GM06990 (cell line): ENCODE data around the gene CLOCK.

Source experiments
- DNase-seq: peaks from one replicate; pipeline ENCODE4 v3.0.0-alpha.2; 2011; ENCODE audit not compliant: insufficient read length; ENCODE audit errors: extremely low read depth
- H3K27me3 ChIP-seq: replicated peaks from 2 replicates; pipeline ENCODE4 v1.6.0; 2011; ENCODE audit warnings: low read length; ENCODE audit not compliant: control insufficient read depth, insufficient read depth
- H3K36me3 ChIP-seq: 2 replicates; pipeline ENCODE4 v1.5.1; 2011; ENCODE audit warnings: low read length; ENCODE audit not compliant: control insufficient read depth, insufficient read depth
- H3K4me3 ChIP-seq: replicated peaks from 2 replicates; pipeline ENCODE4 v1.5.1; 2011; ENCODE audit warnings: low read depth, mild to moderate bottlenecking, control low read depth, low read length
- TF ChIP-seq, protein P1 (sequence below): IDR thresholded peaks from 2 replicates; pipeline ENCODE4 v1.5.1; 2011; ENCODE audit warnings: low read length, control low read depth, mild to moderate bottlenecking, inconsistent platforms; ENCODE audit not compliant: insufficient read depth, poor library complexity, severe bottlenecking

Gene CLOCK

DNA sequence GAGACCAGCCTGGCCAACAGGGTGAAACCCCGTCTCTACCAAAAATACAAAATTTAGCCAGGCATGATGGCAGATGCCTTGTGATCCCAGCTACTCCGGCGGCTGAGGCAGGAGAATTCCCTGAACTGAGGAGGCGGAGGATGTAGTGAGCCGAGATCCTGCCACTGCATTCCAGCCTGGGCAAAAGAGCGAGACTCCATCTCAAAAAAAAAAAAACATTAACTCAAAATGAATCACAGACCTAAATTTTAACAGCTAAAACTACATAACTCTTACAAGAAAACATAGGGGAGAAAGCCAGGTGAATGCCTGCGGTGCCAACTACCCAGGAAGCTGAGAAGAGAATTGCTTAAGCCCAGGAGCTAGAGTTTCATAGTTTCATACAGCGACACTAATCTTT is 96.1 kb downstream of the CLOCK start:
- no peaks in the 10 kb centered on the region for H3K27me3 ChIP-seq
- no peak overlapping the region for H3K4me3 ChIP-seq
- TF ChIP-seq, protein P1, sequence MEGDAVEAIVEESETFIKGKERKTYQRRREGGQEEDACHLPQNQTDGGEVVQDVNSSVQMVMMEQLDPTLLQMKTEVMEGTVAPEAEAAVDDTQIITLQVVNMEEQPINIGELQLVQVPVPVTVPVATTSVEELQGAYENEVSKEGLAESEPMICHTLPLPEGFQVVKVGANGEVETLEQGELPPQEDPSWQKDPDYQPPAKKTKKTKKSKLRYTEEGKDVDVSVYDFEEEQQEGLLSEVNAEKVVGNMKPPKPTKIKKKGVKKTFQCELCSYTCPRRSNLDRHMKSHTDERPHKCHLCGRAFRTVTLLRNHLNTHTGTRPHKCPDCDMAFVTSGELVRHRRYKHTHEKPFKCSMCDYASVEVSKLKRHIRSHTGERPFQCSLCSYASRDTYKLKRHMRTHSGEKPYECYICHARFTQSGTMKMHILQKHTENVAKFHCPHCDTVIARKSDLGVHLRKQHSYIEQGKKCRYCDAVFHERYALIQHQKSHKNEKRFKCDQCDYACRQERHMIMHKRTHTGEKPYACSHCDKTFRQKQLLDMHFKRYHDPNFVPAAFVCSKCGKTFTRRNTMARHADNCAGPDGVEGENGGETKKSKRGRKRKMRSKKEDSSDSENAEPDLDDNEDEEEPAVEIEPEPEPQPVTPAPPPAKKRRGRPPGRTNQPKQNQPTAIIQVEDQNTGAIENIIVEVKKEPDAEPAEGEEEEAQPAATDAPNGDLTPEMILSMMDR: no peak
- H3K36me3 ChIP-seq: peaks cover 7% of the 10 kb centered on the region
- DNase-seq: no peak

DNA sequence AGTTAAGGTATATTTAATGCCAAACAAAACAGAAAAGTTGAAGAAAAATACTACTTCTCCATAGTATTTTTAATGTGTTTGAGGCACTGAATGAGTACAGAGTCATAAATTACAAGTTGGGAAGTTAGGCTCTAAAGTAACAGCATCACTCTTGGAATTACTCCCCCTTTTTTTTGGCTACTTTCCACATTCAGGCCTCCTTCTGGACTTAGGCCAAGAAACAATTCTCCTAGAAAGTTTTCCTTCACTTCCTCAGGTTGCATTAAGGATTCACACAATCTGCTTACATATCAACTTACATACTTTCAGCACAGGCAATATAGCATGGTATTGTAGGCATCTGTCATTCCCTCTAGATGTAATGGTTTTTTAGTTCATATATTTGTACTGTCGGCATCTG is 98.9 kb downstream of the CLOCK start:
- Histone ChIP-seq H3K36me3 (peaks cover 7% of the 10 kb centered on the region), H3K4me3 (no peak overlapping the region), H3K27me3 (no peaks in the 10 kb centered on the region)
- TF ChIP-seq, protein P1: no peak
- DNase-seq: no peak

DNA sequence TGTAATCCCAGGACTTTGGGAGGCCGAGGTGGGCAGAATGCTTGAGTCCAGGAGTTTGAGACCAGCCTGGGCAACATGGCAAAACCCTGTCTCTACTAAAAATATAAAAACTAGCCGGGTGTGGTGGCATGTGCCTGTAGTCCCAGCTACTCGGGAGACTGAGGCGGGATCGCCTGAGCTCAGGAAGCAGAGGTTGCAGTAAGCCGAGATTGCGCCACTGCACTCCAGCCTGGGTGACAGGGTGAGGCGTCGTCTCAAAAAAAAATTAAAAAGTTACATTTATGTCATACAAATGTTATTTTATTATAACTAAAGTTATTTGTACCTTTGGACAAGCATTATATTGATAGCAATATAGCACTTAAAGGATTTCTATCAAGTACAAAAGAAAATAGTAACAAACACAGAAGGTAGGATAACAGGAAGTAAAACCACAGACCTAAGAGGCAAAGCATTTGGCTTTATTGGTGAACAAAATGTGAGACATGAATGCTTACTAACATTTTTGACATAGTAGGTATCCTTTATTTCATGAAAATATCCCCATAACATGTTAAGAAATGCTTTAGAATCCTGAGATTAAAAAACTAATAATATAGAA is 99.5 kb downstream of the CLOCK start:
- DNase-seq: no peak
- TF ChIP-seq, protein P1: no peak
- H3K36me3 ChIP-seq: peaks cover 6% of the 10 kb centered on the region
- H3K4me3 ChIP-seq: no peak overlapping the region
- no peaks in the 10 kb centered on the region for H3K27me3 ChIP-seq

GRCh38 chr4:55446578-55446922 is 100.2 kb downstream of the CLOCK start:
- TF ChIP-seq, protein P1: no peak
- H3K4me3 ChIP-seq: no peak overlapping the region
- no peaks in the 10 kb centered on the region for H3K27me3 ChIP-seq
- peaks cover 3% of the 10 kb centered on the region; the same call in 1 of the 2 replicates for H3K36me3 ChIP-seq
- no peak for DNase-seq

GRCh38 chr4:55445921-55446577 is 100.7 kb downstream of the CLOCK start:
- DNase-seq: no peak
- TF ChIP-seq, protein P1: no peak
- H3K36me3 ChIP-seq: peaks cover 3% of the 10 kb centered on the region; the same call in 1 of the 2 replicates
- no peaks in the 10 kb centered on the region for H3K27me3 ChIP-seq
- no peak overlapping the region for H3K4me3 ChIP-seq
